ENCODE measurements around the gene LCT.
A peak's percentile ranks its signal among the peaks of the same experiment; 100 is the strongest.
"Not testable (repeated sequence)": the region's sequence is repeated elsewhere in the genome, so short reads cannot be mapped to it uniquely, and the experiment has no call there.

Gene LCT
- total RNA-seq, result 0.12 to 1.8 (median 1.1) reads per million in 4 experiments

DNA sequence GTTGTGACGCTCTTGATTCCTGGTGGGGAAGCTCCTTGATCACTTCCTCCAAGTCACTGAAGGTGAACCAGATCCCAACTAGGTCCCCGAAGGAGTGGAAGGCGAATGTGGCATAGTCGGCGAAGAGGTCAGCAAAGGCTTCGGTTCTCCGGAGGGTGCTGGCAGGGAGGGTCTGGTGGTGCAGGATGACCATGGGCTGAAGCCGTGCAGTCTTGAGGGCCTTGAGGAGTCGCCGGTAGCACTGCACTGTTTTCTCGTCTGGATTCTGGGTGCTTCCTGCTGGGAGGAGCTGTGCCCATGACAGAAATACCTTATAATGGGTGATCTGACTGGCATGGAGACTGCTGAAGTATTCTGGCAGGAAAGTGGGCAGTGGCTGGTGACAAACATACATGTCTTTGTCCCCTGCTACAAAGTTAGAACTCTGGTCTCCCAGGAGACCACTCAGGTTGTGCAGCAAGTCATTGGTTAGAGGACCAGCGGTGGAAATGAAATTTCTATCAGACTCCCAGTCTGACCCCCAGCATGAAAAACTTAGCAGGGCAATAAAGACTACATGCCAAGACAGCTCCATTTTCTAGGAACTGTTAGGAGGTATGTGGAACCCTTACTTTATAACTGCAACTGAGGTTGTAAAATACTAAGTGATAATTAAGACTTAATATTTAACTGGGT is at the start of gene LCT:
LCT (minus strand) TSS at position 589 of the 675 bp plus-strand sequence; CDS start at position 574, 15 bp downstream.
- no peak for DNase-seq

DNA sequence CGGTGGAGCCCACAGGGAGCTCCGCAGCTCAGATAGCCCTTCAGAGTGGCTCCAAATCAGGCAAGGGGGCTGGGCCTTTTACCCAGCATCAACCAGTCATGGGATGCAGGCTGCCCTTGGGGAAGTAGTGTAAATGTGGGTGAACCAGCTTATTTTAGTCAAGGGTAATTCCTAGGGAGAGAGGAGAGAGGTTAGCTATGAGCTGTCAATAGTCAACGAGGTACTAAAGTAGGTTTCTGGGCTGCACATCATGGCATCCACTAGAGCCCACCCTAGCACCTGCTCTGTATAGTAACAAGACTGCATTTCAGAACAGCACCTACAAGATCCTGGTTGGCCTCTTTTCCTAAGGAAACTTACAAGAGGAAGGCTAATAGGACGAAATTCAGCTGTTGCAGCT is 48.7 kb upstream of the LCT start:
- no peak for DNase-seq

DNA sequence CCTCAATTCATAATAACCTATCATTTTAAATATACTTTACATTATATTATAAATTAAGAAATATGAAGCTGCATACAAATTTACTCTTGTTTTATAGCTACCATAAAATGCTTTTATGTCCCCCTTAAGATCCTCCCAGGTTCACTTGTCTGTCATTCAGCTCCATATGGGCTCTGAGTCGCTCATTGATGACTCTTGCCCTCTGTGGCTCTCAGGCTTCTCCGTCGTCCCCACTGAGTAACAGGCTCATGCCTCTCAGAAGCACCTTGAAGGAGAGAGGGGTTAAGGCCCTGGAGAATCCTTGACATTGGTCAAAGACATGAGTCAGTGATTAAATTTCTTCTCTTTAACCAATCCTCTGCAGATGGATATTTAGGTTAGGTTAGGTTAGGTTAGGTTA is 45.4 kb upstream of the LCT start:
- no peak for DNase-seq

DNA sequence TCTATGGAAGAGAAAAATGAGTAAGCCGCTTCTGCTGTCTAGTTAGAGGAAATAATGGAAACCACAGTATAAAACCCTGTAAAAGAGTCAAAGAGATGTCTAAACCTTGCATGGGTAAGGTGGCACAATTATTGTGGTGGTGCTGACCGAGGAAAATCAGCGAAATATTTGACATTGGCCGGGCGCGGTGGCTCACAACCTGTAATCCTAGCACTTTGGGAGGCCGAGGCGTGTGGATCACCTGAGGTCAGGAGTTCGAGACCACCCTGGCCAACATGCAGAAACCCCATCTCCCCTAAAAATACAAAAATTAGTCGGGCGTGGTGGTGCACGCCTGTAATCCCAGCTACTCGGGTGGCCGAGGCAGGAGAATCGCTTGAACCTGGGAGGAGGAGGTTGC is 39.8 kb upstream of the LCT start:
- not testable (repeated sequence) for DNase-seq

DNA sequence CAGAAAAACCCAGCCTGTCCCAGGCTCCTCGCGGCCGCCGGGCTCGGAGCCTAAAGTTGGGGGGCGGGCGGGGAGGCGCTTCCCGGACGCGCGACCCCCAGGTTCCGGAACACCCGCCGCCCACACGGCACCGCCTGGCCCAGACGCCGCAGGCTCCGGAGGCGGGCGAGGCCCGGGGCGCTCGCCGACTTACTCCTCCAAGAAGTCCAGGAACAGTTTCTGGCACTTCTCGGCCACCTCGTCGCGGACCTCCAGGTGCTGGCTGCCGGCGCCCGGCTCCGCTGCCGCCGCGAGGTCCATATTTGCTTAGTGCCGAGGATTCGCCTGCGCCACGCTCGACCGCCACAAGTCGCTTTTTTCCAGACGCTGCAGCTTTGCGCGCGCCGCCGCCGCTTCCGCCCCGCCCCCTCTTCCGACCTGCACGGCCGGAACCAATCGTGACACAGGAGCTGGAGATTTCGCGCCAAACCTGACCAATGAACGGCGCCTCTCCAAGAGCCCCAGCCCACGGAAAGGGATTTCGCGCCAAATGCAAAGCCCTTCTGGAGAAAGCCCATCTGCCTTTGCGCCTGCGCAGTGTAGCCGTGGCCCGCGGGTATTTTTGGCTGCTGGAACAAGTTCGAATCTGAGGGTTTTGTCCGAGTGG is 39.2 kb upstream of the LCT start, which contains the start of gene MCM6:
MCM6 (minus strand) TSS at position 378 of the 646 bp plus-strand sequence; CDS start at position 300, 78 bp downstream.
- peak; percentile 96 for DNase-seq

DNA sequence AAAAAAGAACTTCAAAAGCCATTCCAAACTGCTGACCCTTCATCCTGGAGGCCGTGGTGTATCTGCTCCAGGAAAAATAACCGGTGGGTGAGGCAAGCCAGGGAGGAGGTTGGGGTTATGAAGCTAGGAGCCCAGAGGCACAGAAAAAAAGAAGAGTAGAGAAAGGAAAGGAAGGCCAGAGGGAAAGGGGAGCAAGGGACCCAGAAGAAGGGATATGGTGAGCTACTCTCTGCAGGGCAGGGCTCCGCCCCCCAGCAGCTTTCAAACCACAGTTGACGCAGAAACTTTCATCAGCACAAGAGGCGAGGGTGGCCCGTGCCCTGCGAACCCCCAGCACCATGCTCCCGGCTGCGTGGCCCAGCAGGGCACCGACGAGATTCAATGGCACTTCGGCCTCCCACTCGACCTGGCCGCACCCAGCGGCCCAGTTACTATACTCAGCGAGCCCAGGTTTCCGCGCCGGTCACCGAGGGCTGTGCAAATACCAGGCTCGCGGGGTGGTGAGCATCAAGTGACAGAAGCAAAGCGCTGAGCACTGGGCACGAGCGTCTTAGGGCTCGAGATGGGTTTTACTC is 38.6 kb upstream of the LCT start:
- DNase-seq, result peak; percentile 50

DNA sequence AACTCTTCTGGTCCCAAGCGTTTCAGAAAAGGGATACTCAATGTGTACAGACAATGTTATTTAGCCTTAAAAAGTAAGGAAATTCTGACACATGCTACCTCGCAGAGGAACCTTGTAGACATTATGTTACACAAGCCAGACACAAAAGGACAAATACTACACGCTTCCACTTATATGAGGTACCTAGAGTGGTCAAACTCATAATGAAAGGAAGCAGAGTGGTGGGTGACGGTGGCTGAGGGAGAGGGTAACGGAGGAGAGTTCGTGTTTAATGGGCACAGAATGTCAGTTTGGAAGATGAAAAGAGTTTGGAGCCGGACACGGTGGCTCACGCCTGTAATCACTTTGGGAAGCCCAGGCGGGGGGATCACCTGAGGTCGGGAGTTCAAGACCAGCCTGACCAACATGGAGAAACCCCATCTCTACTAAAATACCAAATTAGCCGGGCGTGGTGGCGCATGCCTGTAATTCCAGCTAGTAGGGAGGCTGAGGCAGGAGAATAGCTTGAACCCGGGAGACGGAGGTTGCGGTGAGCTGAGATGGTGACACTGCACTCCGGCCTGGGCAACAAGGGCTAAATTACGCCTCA is 37.9 kb upstream of the LCT start:
- no peak for DNase-seq

DNA sequence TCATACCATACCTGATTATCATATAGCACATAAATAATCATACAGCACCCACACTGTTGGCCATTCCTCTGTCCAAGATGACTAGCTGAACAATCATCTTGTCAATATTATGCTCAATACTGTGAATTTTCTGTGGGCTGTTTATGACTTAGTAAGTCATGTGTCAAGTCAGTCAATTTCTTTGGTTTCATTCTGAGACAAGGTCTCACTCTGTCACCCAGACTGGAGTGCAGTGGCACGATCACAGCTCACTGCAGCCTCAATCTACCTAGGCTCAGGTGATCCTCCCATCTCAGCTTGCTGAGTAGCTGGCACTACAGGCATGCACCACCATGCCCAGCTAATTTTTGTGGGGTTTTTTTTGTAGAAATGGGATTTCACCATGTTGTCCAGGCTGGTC is 33.6 kb upstream of the LCT start:
- DNase-seq, result no peak

DNA sequence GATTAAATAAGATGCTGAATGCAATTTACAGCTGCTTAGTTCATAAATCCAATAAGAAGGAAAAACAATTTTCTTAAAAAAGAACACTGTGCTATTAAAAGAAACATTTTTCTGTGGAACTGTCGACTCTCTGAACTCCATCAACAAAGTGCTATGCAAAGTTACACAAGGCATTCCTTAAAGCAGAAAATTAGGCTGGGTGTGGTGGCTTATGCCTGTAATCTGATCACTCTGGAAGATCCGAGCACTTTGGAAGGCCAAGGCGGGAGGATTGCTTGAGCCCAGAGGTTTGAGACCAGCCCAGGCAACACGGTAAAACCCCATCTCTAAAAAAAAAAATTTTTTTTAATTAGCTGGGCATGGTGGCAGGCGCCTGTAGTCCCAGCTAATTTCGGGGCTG is 26.2 kb upstream of the LCT start:
- no peak for DNase-seq

DNA sequence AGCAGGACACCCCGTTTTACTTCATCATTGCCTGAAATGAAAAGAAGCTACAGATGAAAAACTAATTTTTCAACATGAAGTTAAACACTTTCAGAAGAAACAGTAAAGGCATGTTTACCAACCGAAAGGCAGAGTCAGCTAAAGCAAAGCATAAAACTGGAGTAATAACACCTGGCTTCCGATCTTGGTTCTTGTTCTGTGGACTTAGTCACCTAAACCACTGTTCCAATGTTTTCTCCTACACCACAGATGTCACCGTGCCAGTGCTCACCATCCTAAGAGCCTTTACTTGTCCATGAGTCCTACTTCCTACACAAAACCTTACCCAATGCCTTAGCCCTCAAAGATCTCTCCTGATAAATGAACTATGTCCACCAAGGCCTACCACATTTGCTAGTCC is 25.7 kb upstream of the LCT start:
- no peak for DNase-seq

DNA sequence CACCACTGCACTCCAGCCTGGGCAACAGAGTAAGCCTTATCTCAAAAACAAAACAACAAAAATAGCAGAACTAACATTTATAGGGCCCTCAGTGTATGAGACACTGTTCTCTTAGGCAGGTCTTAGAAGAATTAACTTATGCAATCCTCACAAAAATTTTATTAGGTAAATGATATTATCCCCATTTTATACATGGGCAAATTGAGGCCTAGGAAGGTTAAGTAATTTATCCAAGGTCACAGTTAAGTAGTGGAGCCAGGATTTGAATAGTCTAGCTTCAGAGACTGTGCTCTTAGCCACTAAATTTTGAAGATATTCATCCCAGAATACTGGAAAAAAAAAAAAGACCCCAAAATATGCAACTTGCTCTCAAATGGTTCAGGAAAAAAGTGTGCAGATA is 16.4 kb upstream of the LCT start:
- DNase-seq, result no peak

DNA sequence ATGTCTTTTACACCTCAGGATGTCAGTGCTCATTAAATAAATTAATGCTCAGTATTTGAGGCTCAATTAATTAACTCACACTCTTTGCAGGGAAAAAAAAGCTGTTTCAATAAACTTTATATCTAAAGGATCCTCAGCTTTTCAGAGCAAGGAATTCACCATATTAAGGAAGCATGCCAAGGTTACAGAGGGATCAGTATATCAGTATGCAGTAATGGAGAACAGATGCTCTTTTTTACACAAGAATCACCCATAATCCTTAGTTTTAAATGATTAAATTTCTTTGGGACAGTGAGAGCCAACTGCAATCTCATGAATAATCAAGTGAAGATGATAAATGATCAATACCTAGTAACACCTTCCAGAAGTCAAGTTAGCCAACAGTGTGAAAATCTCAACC is 14.9 kb upstream of the LCT start:
- DNase-seq, result no peak

DNA sequence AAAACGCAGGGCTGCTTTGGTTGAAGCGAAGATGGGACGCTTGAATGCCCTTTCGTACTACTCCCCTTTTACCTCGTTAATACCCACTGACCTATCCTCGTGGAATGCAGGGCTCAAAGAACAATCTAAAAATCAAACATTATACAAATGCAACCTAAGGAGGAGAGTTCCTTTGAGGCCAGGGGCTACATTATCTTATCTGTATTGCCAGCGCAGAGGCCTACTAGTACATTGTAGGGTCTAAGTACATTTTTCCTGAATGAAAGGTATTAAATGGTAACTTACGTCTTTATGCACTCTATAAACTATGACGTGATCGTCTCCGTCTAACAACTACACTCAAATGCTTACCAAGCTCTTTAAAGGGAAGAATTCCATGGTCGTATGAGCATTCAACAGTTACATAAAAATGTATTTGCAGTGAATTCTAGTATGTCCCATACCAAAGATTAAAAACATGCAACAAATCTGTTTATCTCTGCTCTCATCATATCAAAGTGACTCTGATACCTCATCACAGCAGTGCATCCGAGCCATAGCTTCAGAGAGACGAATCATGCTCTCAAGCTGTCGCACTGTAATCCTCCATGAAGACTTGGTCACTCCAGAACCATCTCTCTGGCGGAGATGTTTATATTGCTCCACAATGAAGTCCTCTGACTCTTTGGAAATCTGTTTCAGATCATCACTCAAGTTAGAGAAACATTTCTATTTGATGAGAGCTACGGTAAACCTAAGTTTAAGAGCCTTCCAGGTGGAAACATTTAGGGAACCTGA is 14.1 kb upstream of the LCT start:
- no peak for DNase-seq

DNA sequence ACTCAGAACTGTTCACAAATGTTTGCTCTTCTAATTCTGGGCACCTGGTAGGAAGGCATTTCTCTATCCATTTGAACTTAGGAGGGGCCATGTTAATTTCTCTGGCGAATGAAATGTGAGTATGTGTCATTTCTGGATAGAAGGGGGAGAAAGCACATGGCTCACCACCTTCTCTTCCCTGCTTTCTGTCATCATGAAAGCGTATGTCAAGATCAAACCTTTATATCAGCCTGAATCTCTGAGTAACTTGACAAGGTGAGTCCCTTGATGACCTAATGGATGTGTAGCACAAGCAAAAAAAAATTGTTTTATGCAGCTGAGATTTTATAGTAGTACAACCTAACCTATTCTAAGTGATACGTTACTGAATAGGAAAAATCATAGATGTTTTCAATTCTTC is 12.1 kb upstream of the LCT start:
- no peak for DNase-seq

DNA sequence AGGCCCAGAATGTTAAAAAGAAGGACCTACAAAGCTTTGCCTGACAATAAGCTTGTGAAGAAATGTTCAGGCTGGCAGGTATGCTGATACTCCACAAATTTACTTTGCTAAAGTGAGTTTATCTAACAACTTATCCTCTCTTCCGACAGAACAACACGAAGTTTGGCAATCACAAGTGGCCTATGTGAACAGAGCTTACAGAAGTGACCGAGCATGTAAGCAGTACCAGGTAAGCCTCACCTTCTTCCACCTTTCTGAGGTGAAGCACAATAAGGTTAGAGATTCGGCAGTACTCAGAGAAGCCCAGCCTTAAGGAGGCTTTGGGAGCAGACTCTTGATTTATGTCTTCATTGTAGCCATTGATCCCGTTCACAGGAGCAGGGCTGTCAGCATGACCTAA is 9.0 kb upstream of the LCT start:
- DNase-seq, result no peak

DNA sequence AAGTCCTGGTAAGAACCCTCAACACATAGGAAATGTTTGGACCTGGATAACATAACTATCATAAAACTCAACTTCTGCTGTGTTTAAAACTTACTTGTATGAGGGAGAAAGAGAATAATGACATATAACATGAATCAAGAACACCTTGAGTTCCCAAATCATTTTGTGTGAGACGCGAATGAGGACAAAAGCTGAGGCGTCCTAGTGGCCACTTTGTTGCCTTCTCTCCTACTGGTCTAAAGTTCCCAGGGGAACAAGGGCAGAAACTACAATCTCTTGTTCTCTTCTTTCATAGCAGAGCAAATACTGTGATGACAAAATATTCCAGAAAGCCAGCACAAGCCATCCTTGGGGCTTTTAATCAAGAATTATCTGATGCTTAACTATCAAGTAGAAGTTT is 8.3 kb upstream of the LCT start:
- no peak for DNase-seq

DNA sequence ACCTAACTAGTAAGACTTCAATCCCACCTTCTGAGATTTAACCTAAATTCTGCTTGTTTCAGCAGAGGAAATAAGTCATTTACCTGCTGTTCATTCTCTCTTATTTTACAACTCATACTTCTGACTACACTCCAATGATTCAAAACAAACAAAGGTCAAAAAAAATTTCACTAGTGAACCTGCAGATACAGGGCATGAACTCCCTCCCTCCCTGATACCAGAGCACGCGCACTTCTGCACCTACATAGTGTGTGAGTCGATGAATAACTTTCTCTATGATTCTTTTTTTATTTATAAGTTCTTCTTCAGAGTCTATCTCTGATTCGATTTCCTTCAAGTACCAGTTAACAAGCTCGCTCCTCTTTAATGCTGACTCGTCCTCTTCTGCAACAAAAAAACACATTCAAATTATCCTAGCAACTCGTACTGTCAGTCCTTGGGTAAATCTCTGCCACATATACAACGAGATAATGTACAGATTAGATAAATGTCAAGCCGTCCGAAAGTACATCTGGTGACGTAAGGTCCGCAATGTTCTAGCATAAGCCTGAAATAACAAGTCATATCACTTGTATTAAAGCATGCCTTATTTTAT is 7.4 kb upstream of the LCT start:
- no peak for DNase-seq

DNA sequence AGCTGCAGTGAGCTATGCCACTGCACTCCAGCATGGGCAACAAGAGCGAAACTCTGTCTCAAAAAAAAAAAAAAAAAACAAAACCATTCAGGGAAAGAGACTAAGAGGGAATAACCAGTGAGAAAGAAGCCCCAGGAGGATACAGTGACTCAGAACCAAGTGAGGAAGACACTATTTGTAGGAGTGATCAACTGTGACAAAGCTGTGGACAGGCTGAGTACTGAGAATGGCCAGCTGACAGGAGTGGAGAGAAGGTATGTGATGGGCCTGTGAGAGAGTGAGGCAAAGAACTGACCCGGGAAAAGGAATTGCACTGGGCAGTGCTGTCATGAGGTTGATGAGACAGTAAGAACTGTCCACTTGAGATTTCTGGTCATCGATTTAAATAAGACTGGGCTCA is 6.7 kb upstream of the LCT start:
- no peak for DNase-seq

DNA sequence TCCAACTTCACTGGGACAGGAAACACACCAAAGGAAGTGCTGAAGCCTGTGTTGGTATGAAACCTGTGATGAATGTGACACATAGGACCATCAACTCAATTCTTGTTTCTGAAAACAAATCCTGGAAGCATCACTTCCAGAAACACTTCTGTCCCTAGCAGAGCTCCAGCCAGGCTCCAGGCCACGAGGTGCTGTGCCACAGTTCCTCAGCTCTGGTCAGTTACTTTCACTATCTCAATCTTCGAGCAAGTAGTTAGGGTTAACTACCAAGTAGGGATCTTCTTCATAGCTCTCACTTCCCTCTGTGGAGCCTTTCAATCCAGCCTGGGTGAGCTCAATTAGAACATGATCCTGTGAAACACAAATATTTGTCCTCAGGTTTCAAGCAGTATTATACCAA is 3.6 kb upstream of the LCT start:
- DNase-seq, result no peak

DNA sequence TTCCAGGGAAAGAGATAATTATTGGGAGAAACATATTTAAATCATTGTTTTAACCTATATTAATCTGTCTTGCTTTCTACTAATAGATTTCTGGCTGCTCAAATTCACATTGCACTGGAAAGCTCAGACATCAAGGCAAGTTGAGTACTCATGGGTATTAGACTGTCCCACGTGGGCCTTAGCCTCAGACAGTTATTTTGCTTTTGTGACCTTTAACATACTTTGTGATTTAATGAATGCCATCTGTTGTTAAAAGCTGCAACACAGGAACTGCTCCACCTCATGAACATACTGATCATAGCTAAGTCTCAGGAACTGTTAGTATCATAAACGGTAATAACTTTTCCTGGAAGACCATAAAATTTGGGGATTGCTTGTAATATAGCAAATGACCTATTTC is 2.7 kb upstream of the LCT start:
- DNase-seq, result no peak

DNA sequence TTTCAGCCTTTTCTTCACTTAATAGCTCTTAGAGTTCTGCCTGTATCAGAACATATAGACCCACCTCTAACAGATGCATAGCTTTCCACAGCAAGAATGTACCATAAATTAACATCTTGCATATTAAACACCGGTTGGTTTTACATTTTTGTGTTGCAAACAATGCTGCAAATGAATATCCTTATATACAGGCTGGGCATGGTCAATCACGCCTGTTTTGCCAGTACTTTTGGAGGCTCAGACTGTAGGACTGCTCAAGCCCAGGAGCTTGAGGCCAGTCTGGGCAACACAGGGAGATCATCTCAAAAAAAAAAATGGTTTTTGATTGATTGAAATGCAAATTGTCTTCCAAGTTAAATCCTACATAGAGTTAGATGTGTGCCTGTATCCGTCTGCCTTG is 1.5 kb upstream of the LCT start:
- no peak for DNase-seq

DNA sequence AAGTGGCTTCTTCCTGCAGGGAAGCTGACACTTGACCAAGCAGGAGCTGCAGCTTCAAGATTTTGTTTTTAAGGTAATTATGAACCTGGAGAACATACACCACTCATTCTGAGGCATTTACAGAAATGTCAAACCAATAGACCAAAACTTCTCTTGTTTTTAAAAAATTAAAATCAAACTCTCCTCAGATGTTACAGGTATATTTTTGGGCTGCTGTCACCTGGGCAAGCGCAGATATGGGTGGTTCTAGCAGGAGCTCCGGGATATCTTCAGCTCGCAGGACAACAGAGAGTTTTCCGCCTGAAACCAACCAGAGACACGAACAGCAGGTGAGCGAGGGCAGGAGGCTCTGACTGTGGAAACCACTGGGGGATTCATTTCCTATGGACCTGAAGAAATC is 4.1 kb downstream of the LCT start:
- no peak for DNase-seq

All from effector CD8-positive, alpha-beta T cell (primary cell).